OCI-M2 (cell line): ENCODE measurements around the gene CAPG.
"Not testable (repeated sequence)": the region's sequence is repeated elsewhere in the genome, so short reads cannot be mapped to it uniquely, and the experiment has no call there.

ENCODE experiments used
- DNase-seq: peaks from one replicate; lab custom pipeline; 2025; ENCODE audit not compliant: unreplicated experiment; lab: John Stamatoyannopoulos, UW

CAPG gene

GRCh38 chr2:85409845-85410583 is at the start of gene CAPG:
TSS of gene CAPG (minus strand) at chr2:85410366. CDS start at chr2:85402145, 8,221 bp downstream.
- DNase-seq, result no peak

GRCh38 chr2:85459771-85460170 is 49.6 kb upstream of the CAPG start:
- no peak for DNase-seq

- DNase-seq, result no peak
Observed at GRCh38 chr2:85458601-85459563, 48.7 kb upstream of the CAPG start.

- no peak for DNase-seq
Observed at GRCh38 chr2:85457877-85458316, 47.7 kb upstream of the CAPG start.

GRCh38 chr2:85457043-85457442 is 46.9 kb upstream of the CAPG start:
- DNase-seq, result no peak

- no peak for DNase-seq
Observed at GRCh38 chr2:85455552-85456090, 45.5 kb upstream of the CAPG start.

- no peak for DNase-seq
Observed at GRCh38 chr2:85453571-85453970, 43.4 kb upstream of the CAPG start.

- DNase-seq, result no peak
Observed at GRCh38 chr2:85452237-85452636, 42.1 kb upstream of the CAPG start.

GRCh38 chr2:85449214-85449588 is 39.0 kb upstream of the CAPG start:
- no peak for DNase-seq

- no peak for DNase-seq
Observed at GRCh38 chr2:85448461-85449213, 38.5 kb upstream of the CAPG start.

- no peak for DNase-seq
Observed at GRCh38 chr2:85447222-85447585, 37.0 kb upstream of the CAPG start.

GRCh38 chr2:85446296-85447221 is 36.4 kb upstream of the CAPG start:
- no peak for DNase-seq

- no peak for DNase-seq
Observed at GRCh38 chr2:85445316-85446295, 35.4 kb upstream of the CAPG start.

- DNase-seq, result no peak
Observed at GRCh38 chr2:85444629-85445172, 34.5 kb upstream of the CAPG start.

GRCh38 chr2:85441864-85442263 is 31.7 kb upstream of the CAPG start:
- DNase-seq, result no peak

GRCh38 chr2:85440729-85441128 is 30.6 kb upstream of the CAPG start:
- no peak for DNase-seq

- no peak for DNase-seq
Observed at GRCh38 chr2:85439986-85440385, 29.8 kb upstream of the CAPG start.

GRCh38 chr2:85439569-85439968 is 29.4 kb upstream of the CAPG start:
- not testable (repeated sequence) for DNase-seq
